ENCODE measurements around the gene COPS8.

DNA sequence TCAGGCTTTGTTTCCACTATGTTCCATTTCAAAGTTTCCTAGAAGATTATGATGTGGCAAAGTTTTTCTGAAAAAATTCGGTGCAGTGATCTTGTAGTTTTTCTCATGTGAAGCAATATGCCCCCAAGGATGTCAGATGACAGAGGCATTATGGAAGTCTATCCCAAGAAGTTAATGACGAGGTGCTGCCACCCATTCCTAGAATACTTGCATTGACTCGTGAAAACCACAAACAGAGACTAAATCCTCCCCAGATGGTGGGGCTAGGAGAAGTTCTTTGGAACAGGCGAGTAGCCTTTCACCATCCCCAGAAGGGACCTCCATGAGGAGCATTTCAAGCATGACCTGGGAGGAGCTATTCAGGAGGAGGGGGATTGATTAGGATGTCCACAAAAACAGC lies 40.2 kb upstream of the COPS8 start:
- no peak for TF ChIP-seq EZH2 (IDR thresholded peaks at IDR 0.05; ENCODE audit: borderline replicate concordance, low read depth, low read length, severe bottlenecking)
- no peak for TF ChIP-seq POLR2A (IDR thresholded peaks at IDR 0.05; ENCODE audit: low read depth, low read length)
- TF ChIP-seq, protein P1, sequence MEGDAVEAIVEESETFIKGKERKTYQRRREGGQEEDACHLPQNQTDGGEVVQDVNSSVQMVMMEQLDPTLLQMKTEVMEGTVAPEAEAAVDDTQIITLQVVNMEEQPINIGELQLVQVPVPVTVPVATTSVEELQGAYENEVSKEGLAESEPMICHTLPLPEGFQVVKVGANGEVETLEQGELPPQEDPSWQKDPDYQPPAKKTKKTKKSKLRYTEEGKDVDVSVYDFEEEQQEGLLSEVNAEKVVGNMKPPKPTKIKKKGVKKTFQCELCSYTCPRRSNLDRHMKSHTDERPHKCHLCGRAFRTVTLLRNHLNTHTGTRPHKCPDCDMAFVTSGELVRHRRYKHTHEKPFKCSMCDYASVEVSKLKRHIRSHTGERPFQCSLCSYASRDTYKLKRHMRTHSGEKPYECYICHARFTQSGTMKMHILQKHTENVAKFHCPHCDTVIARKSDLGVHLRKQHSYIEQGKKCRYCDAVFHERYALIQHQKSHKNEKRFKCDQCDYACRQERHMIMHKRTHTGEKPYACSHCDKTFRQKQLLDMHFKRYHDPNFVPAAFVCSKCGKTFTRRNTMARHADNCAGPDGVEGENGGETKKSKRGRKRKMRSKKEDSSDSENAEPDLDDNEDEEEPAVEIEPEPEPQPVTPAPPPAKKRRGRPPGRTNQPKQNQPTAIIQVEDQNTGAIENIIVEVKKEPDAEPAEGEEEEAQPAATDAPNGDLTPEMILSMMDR (IDR thresholded peaks at IDR 0.05; ENCODE audit: extremely low read depth in 1 of 2, insufficient read depth in 1 of 2, low read depth in 1 of 2, low read length in 2 of 2), result no peak
- no peak for TF ChIP-seq POLR2AphosphoS5 (IDR thresholded peaks at IDR 0.05; ENCODE audit: insufficient read depth, low read depth, low read length)
